NCI-H1105 (cell line): Measurements from ENCODE around the gene ASIC2.

Experiments
- DNase-seq: peaks from one replicate; lab custom pipeline; 2025; lab: John Stamatoyannopoulos, UW

Gene ASIC2

GRCh38 chr17:33292981-33293867 lies at the start of gene ASIC2:
TSS of gene ASIC2 (minus strand) at chr17:33293295.
- DNase-seq, result peak; percentile 10

- no peak for DNase-seq
Measured at GRCh38 chr17:33342025-33342424, 48.9 kb upstream of the ASIC2 start.

- no peak for DNase-seq
Measured at GRCh38 chr17:33338242-33338641, 45.1 kb upstream of the ASIC2 start.

GRCh38 chr17:33335491-33336173 lies 42.5 kb upstream of the ASIC2 start:
- DNase-seq, result no peak

GRCh38 chr17:33334703-33335102 lies 41.6 kb upstream of the ASIC2 start:
- no peak for DNase-seq

GRCh38 chr17:33330877-33331276 lies 37.8 kb upstream of the ASIC2 start:
- no peak for DNase-seq

GRCh38 chr17:33328129-33328528 lies 35.0 kb upstream of the ASIC2 start:
- no peak for DNase-seq

GRCh38 chr17:33324736-33325135 lies 31.6 kb upstream of the ASIC2 start:
- no peak for DNase-seq

GRCh38 chr17:33322063-33322462 lies 29.0 kb upstream of the ASIC2 start:
- no peak for DNase-seq

GRCh38 chr17:33318241-33318640 lies 25.1 kb upstream of the ASIC2 start:
- DNase-seq, result no peak

- DNase-seq, result no peak
Measured at GRCh38 chr17:33316746-33317145, 23.7 kb upstream of the ASIC2 start.

GRCh38 chr17:33310296-33310695 lies 17.2 kb upstream of the ASIC2 start:
- DNase-seq, result no peak

GRCh38 chr17:33303254-33303653 lies 10.2 kb upstream of the ASIC2 start:
- no peak for DNase-seq

GRCh38 chr17:33302394-33302793 lies 9.3 kb upstream of the ASIC2 start:
- DNase-seq, result no peak

GRCh38 chr17:33300241-33300640 lies 7.1 kb upstream of the ASIC2 start:
- DNase-seq, result no peak

- no peak for DNase-seq
Measured at GRCh38 chr17:33299115-33299514, 6.0 kb upstream of the ASIC2 start.

- no peak for DNase-seq
Measured at GRCh38 chr17:33297643-33298042, 4.5 kb upstream of the ASIC2 start.

GRCh38 chr17:33294994-33295393 lies 1.9 kb upstream of the ASIC2 start:
- DNase-seq, result no peak

GRCh38 chr17:33292201-33292980 lies 704 bp downstream of the ASIC2 start:
- peak; percentile 10 for DNase-seq

GRCh38 chr17:33291248-33292200 lies 1.6 kb downstream of the ASIC2 start:
- no peak for DNase-seq

GRCh38 chr17:33290253-33290652 lies 2.8 kb downstream of the ASIC2 start:
- no peak for DNase-seq
